Keratinocyte (primary cell): ENCODE data around the gene SLC27A5. TPM values are rescaled to one million over a fixed set of nuclear protein-coding genes. Genes with fewer than 3 reads are reported as not detected.
A peak's percentile ranks its signal among the peaks of the same experiment; 100 is the strongest.

Experiments
- DNase-seq: peaks from one replicate; pipeline ENCODE4 v3.0.0-alpha.2; 2011; ENCODE audit warnings: low read depth, missing footprints, low spot score
- FAIRE-seq: peaks from 2 replicates; lab custom pipeline; 2011; peaks lifted over from hg19 to GRCh38; lab: Jason Lieb, UNC
- H2AFZ ChIP-seq: 2 replicates; pipeline ENCODE4 v1.6.0; 2012; ENCODE audit warnings: low read length, control low read depth, inconsistent platforms; ENCODE audit not compliant: control insufficient read depth
- H3K27ac ChIP-seq: 2 replicates; pipeline ENCODE4 v1.5.1; 2011; ENCODE audit warnings: low read length; ENCODE audit not compliant: control insufficient read depth, insufficient read depth
- H3K27me3 ChIP-seq: 3 replicates; pipeline ENCODE4 v1.6.0; 2011; ENCODE audit warnings: low read length; ENCODE audit not compliant: control insufficient read depth, insufficient read depth; ENCODE audit errors: extremely low read depth
- H3K36me3 ChIP-seq, 2 experiments: 2 replicates in 1 of 2; 3 replicates in 1 of 2; pipeline ENCODE4 v1.5.1; 2011; ENCODE audit warnings: low read length in 2 of 2, mild to moderate bottlenecking in 1 of 2; ENCODE audit not compliant: control insufficient read depth in 2 of 2, insufficient read depth in 2 of 2; ENCODE audit errors: extremely low read depth in 1 of 2
- H3K4me1 ChIP-seq: 3 replicates; pipeline ENCODE4 v1.5.1; 2011; ENCODE audit warnings: low read length; ENCODE audit not compliant: control insufficient read depth, insufficient read depth; ENCODE audit errors: extremely low read depth
- H3K4me2 ChIP-seq: 3 replicates; pipeline ENCODE4 v1.6.0; 2011; ENCODE audit warnings: low read depth, low read length; ENCODE audit not compliant: control insufficient read depth, insufficient read depth; ENCODE audit errors: extremely low read depth
- H3K4me3 ChIP-seq, 3 experiments: fragments of 200-600 bp in 1 of 3; sonication (generic) in 1 of 3; 2 replicates in 2 of 3; 3 replicates in 1 of 3; pipeline ENCODE4 v1.5.1; 2011 to 2016; ENCODE audit warnings: low read length in 3 of 3, mild to moderate bottlenecking in 3 of 3, control low read depth in 2 of 3, inconsistent platforms in 1 of 3, low read depth in 1 of 3, mixed read lengths in 1 of 3, mixed run types in 1 of 3, moderate library complexity in 1 of 3; ENCODE audit not compliant: control insufficient read depth in 2 of 3, insufficient read depth in 2 of 3; ENCODE audit errors: extremely low read depth in 1 of 3
- H3K79me2 ChIP-seq: 2 replicates; pipeline ENCODE4 v1.6.0; 2012; ENCODE audit warnings: low read length; ENCODE audit not compliant: control insufficient read depth, insufficient read depth
- H3K9ac ChIP-seq: 3 replicates; pipeline ENCODE4 v1.6.0; 2011; ENCODE audit warnings: low read length; ENCODE audit not compliant: control insufficient read depth, insufficient read depth; ENCODE audit errors: extremely low read depth
- H3K9me1 ChIP-seq: 3 replicates; pipeline ENCODE4 v1.6.0; 2011; ENCODE audit warnings: low read length; ENCODE audit not compliant: control insufficient read depth, insufficient read depth; ENCODE audit errors: extremely low read depth
- H3K9me3 ChIP-seq: 2 replicates; pipeline ENCODE4 v1.5.1; 2012; ENCODE audit warnings: low read depth, low read length; ENCODE audit not compliant: control insufficient read depth
- H4K20me1 ChIP-seq: 3 replicates; pipeline ENCODE4 v1.6.0; 2011; ENCODE audit warnings: low read length; ENCODE audit not compliant: control insufficient read depth, insufficient read depth; ENCODE audit errors: extremely low read depth
- CTCF ChIP-seq, 3 experiments: IDR thresholded peaks in 1 of 3; conservative IDR thresholded peaks in 1 of 3; optimal IDR thresholded peaks in 1 of 3; 2 replicates in 2 of 3; 3 replicates in 1 of 3; pipeline versions ENCODE3 to v1.5.1; 2011; ENCODE audit warnings: low read length in 3 of 3, mild to moderate bottlenecking in 3 of 3, moderate library complexity in 2 of 3, control low read depth in 1 of 3, inconsistent platforms in 1 of 3; ENCODE audit not compliant: insufficient read depth in 2 of 3; ENCODE audit errors: extremely low read depth in 1 of 3
- EZH2 ChIP-seq: IDR thresholded peaks from one replicate; pipeline ENCODE4 v1.6.1; 2012; ENCODE audit warnings: inconsistent platforms, mild to moderate bottlenecking, low read length, moderate library complexity
- dilution Hi-C: fragments of 300-500 bp; cut with MboI; formaldehyde crosslinking; loops from one replicate; pipeline ENCODE4 v1.7.0; 2020; ENCODE audit warnings: low sequenced_read_pairs; ENCODE audit not compliant: extremely low pct_ligation_motif_present
- polyA plus RNA-seq, 5 experiments: library from polyadenylated mRNA; depleted of rRNA in 3 of 5; stranded (reverse) in 3 of 5; stranded (forward) in 1 of 5; unstranded in 1 of 5; fragments of >200 nt; gene quantifications; 1 replicate in 1 of 5; 2 replicates in 3 of 5; 3 replicates in 1 of 5; pipeline versions ENCODE4 v1.2.1 to v1.2.3, GENCODE V29; 2011 to 2012; ENCODE audit warnings: missing spikeins in 2 of 5, low read depth in 1 of 5, low replicate concordance in 1 of 5

The SLC27A5 gene
- polyA plus RNA-seq, 1 donor (not counting 4 experiments of a cell fraction or from before 2014, with no cell fraction given), result 13.4 TPM

DNA sequence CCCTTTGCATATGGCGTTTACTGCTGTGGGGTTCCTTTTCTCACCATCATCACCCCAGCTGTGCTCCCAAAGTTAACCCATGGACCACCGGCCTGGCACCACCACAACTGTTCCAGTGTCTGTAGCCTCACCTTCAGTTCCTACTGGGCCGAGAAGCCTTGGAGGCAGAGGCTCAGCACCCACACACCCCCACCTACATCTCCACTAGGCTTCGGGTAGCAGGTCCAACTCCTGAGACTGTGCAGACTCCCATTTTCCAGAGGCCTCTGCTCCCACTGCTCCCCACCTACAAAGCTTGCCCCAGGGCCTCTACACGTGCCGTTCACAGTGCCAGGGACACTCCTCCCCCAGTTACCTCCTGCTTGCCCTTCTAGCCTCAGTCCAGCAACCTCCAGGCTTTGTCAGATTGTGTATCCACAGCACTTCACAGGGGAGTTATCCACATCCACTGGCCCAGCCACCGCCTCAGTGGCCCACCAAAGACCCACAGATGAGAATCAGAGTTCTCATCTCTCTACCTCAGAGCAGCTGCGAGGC, 14.1 kb downstream of the SLC27A5 start:
- no peak for DNase-seq

GRCh38 chr19:58492265-58492664, 19.5 kb downstream of the SLC27A5 start:
- Histone ChIP-seq H3K9me1 (no peaks in the 10 kb centered on the region), H2AFZ (no peak overlapping the region), H3K9me3 (no peaks in the 10 kb centered on the region), H3K79me2 (no peaks in the 10 kb centered on the region), H3K4me2 (no peak overlapping the region), H3K36me3 (no peaks in the 10 kb centered on the region), H3K4me1 (peaks cover 5% of the 10 kb centered on the region), H3K27ac (no peak overlapping the region), H3K4me3 (no peak overlapping the region), H3K27me3 (no peaks in the 10 kb centered on the region), H3K9ac (no peak overlapping the region), H4K20me1 (no peaks in the 10 kb centered on the region)
- TF ChIP-seq CTCF (optimal IDR thresholded peaks at IDR 0.05 in 1 of 3, IDR thresholded peaks at IDR 0.05 in 1 of 3, conservative IDR thresholded peaks at IDR 0.05 in 1 of 3; ENCODE audit: extremely low read depth in 1 of 3, insufficient read depth in 2 of 3, low read length in 3 of 3), result no peak
- TF ChIP-seq EZH2, result no peak
- dilution Hi-C loops, result no loop called here
- no peak for FAIRE-seq
- no peak for DNase-seq

More for the DNA sequence above, 14.1 kb downstream of the SLC27A5 start:
- Histone ChIP-seq H3K9me1 (no peaks in the 10 kb centered on the region), H3K27ac (no peak overlapping the region), H3K9ac (no peak overlapping the region), H3K36me3 (no peaks in the 10 kb centered on the region), H3K4me2 (peak overlapping the region; percentile 78), H3K4me3 (no peak overlapping the region), H4K20me1 (no peaks in the 10 kb centered on the region), H3K9me3 (no peaks in the 10 kb centered on the region), H2AFZ (no peak overlapping the region), H3K27me3 (no peaks in the 10 kb centered on the region), H3K79me2 (no peaks in the 10 kb centered on the region), H3K4me1 (peaks cover 12% of the 10 kb centered on the region)
- no peak for FAIRE-seq
- dilution Hi-C loops, result no loop called here
- TF ChIP-seq EZH2 (no peak), CTCF (optimal IDR thresholded peaks at IDR 0.05 in 1 of 3, IDR thresholded peaks at IDR 0.05 in 1 of 3, conservative IDR thresholded peaks at IDR 0.05 in 1 of 3; ENCODE audit: extremely low read depth in 1 of 3, insufficient read depth in 2 of 3, low read length in 3 of 3) (no peak)
